Suppressor macrophage (primary cell): Measurements from ENCODE around the gene ENTPD1.
"Not testable (repeated sequence)": the region's sequence is repeated elsewhere in the genome, so short reads cannot be mapped to it uniquely, and the experiment has no call there.

ENCODE experiments used
- DNase-seq, 4 experiments: peaks; one replicate each; pipeline ENCODE4 v3.0.0-alpha.2; 2020 to 2022
- total RNA-seq, 17 experiments: gene quantifications; one replicate each; lab custom pipeline; 2026; ENCODE audit warnings: mixed read lengths in 6 of 17, inconsistent platforms in 3 of 17; lab: John Stamatoyannopoulos, UW

Gene ENTPD1
- total RNA-seq = 32.6 to 159 (median 95.4) reads per million in 17 experiments

GRCh38 chr10:95756041-95756761 is at the start of gene ENTPD1:
Gene ENTPD1 (plus strand): TSS chr10:95756163. CDS start chr10:95756240, 77 bp downstream.
- peak; percentile 63 to 86 (median 78) for DNase-seq

GRCh38 chr10:95706573-95706972 is 49.4 kb upstream of the ENTPD1 start:
- DNase-seq = no peak

GRCh38 chr10:95706990-95707389 is 49.0 kb upstream of the ENTPD1 start:
- no peak for DNase-seq

- DNase-seq = no peak
Measured at GRCh38 chr10:95711492-95711891, 44.5 kb upstream of the ENTPD1 start.

GRCh38 chr10:95716466-95716865 is 39.5 kb upstream of the ENTPD1 start:
- DNase-seq = peak; percentile 13 to 58 (median 45)

GRCh38 chr10:95716866-95717265 is 39.1 kb upstream of the ENTPD1 start:
- DNase-seq = peak; percentile 24 to 58 (median 53)

- DNase-seq = not testable (repeated sequence)
Measured at GRCh38 chr10:95720745-95721144, 35.2 kb upstream of the ENTPD1 start.

GRCh38 chr10:95722496-95722895 is 33.5 kb upstream of the ENTPD1 start:
- DNase-seq = not testable (repeated sequence)

GRCh38 chr10:95728526-95728925 is 27.4 kb upstream of the ENTPD1 start:
- peak in 3 of 4 experiments; percentile 11 to 48 (median 47) for DNase-seq

GRCh38 chr10:95729323-95730055 is 26.5 kb upstream of the ENTPD1 start:
- DNase-seq = peak; percentile 8 to 63 (median 42)

- DNase-seq = peak in 3 of 4 experiments; percentile 5 to 77 (median 76)
Measured at GRCh38 chr10:95730233-95730632, 25.7 kb upstream of the ENTPD1 start.

- not testable (repeated sequence) for DNase-seq
Measured at GRCh38 chr10:95732907-95733306, 23.1 kb upstream of the ENTPD1 start.

GRCh38 chr10:95739056-95739455 is 16.9 kb upstream of the ENTPD1 start:
- no peak for DNase-seq

- peak; percentile 72 to 91 (median 84) for DNase-seq
Measured at GRCh38 chr10:95741807-95742467, 14.0 kb upstream of the ENTPD1 start.

GRCh38 chr10:95742485-95742884 is 13.5 kb upstream of the ENTPD1 start:
- peak in 2 of 4 experiments; percentile 27 to 30 for DNase-seq

- no peak for DNase-seq
Measured at GRCh38 chr10:95742962-95743535, 12.9 kb upstream of the ENTPD1 start.

GRCh38 chr10:95745501-95745900 is 10.5 kb upstream of the ENTPD1 start:
- peak in 3 of 4 experiments; percentile 2 to 59 (median 56) for DNase-seq

GRCh38 chr10:95748349-95748748 is 7.6 kb upstream of the ENTPD1 start:
- no peak for DNase-seq

GRCh38 chr10:95755511-95756004 is 405 bp upstream of the ENTPD1 start:
- DNase-seq = peak; percentile 81 to 93 (median 88)

- DNase-seq = peak; percentile 24 to 54 (median 37)
Measured at GRCh38 chr10:95756809-95757684, 1.1 kb downstream of the ENTPD1 start.

- peak; percentile 23 to 74 (median 38) for DNase-seq
Measured at GRCh38 chr10:95758351-95759025, 2.5 kb downstream of the ENTPD1 start.
